OCI-LY3 (cell line): ENCODE results near the gene MSI2.

Experiments
- CTCF ChIP-seq: fragments of 200-600, 300-600 bp; sonication (generic); IDR thresholded peaks from 2 replicates; pipeline ENCODE4 v1.5.1; 2014; ENCODE audit warnings: antibody characterized with exemption, low read length, low read depth
- EZH2phosphoT487 ChIP-seq: fragments of 200-600 bp; shearing (Covaris generic); IDR thresholded peaks from 2 replicates; pipeline ENCODE4 v1.6.1; 2018; ENCODE audit warnings: antibody characterized with exemption, mixed run types, low read depth

- TF ChIP-seq CTCF (no peak), EZH2phosphoT487 (no peak)
Measured at GRCh38 chr17:57360266-57360665, 103.9 kb downstream of the MSI2 start.
